ENCODE results near the gene AVPR2. TPM values are rescaled to one million over a fixed set of nuclear protein-coding genes. Genes with fewer than 3 reads are reported as not detected.

The AVPR2 gene
- total and polyA plus RNA-seq, 9 of the 15 experiments (the other 6 are each of a cell fraction or from before 2014, with no cell fraction given), result not detected

DNA sequence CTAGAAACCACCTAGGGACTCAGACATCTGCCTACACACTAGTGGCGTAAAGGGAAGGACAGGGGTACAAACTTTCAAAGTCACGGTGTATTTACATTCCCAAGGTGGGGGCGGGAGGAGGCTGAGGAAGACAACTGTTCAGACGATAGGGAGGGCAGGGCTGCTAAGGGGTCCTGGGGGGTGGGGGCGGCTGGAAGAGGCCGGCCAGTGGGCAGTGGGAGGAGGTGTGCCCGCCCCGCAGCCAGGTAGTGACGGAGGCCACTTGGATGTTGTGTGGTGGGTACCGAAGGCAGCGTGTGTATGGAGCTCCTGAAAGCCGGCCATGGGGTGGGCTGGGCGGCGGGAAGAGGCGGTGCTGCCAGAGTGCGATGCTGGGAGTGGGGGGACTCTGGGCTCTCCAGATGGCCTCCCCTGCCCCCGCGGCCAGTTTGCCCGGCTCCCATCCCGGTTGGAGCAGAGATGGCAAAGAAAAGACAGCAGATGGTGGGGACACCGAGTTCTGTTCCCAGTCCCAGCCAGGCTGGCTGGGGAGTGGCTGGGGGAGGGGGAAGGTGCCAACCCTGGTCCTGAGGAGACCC lies 42.7 kb upstream of the AVPR2 start (continued):
- TF ChIP-seq ZNF668 (CRISPR knock-in tag; IDR thresholded peaks at IDR 0.05) (no peak), NR4A1 (CRISPR knock-in tag; IDR thresholded peaks at IDR 0.05) (no peak), NR4A1 (tag; IDR thresholded peaks at IDR 0.05) (no peak), NFXL1 (CRISPR knock-in tag; IDR thresholded peaks at IDR 0.05) (no peak), POLR2G (IDR thresholded peaks at IDR 0.05; ENCODE audit: low read depth, low read length) (no peak), SIRT6 (IDR thresholded peaks at IDR 0.05; ENCODE audit: low read depth, low read length) (no peak), HNRNPLL (IDR thresholded peaks at IDR 0.05; ENCODE audit: low read depth, low read length, poor library complexity, severe bottlenecking) (no peak), RNF2 (IDR thresholded peaks at IDR 0.05) (no peak)
- TF ChIP-seq, protein P1, sequence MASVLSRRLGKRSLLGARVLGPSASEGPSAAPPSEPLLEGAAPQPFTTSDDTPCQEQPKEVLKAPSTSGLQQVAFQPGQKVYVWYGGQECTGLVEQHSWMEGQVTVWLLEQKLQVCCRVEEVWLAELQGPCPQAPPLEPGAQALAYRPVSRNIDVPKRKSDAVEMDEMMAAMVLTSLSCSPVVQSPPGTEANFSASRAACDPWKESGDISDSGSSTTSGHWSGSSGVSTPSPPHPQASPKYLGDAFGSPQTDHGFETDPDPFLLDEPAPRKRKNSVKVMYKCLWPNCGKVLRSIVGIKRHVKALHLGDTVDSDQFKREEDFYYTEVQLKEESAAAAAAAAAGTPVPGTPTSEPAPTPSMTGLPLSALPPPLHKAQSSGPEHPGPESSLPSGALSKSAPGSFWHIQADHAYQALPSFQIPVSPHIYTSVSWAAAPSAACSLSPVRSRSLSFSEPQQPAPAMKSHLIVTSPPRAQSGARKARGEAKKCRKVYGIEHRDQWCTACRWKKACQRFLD (CRISPR knock-in tag; IDR thresholded peaks at IDR 0.05), result no peak

Measured in K562 (cell line).